ENCODE data around the gene TTC22.

TTC22 gene

GRCh38 chr1:54806931-54807611 lies 5.9 kb upstream of the TTC22 start:
- DNase-seq, result no peak

DNA sequence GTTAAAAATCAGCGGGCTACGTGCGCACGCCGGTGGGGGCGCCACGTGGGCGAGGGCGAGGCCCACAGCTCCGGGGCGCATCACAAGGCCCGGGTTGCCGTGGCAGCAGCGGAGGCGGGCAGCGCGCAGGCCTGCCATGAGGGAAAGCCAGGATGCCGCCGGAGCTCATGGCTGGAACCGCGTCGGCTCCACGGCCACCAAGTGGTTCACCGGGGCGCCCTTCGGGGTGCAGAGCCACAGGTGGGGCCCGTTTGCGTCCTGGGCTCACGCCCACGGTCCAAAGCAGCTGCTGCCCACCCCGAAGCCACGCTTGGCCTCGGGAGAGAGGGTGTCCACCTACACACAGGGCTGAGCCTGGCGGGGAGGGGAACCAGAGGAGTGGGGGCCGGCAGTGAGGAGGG lies 4.9 kb upstream of the TTC22 start:
- DNase-seq, result no peak

DNA sequence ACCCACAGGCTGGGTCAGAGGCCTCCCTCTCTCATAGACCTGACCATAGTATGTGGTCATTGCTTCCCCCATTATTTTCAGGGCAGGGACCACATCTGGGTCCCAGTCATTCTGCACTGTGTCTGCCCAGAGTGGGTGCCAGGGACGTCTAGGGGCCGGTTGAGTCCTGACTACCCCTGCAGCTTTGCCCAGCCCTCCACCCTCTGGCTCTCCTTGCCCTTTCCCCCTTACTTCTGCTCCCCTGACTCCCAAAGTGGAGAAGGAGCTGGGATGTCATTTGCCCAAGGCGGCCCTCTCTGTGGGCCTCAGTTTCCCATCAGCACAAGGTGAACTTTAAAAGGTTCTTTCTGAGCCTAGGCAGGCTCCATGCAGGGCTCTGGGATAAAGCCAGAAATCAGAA lies 4.3 kb upstream of the TTC22 start:
- no peak for DNase-seq

GRCh38 chr1:54804471-54805132 lies 3.5 kb upstream of the TTC22 start:
- no peak for DNase-seq

DNA sequence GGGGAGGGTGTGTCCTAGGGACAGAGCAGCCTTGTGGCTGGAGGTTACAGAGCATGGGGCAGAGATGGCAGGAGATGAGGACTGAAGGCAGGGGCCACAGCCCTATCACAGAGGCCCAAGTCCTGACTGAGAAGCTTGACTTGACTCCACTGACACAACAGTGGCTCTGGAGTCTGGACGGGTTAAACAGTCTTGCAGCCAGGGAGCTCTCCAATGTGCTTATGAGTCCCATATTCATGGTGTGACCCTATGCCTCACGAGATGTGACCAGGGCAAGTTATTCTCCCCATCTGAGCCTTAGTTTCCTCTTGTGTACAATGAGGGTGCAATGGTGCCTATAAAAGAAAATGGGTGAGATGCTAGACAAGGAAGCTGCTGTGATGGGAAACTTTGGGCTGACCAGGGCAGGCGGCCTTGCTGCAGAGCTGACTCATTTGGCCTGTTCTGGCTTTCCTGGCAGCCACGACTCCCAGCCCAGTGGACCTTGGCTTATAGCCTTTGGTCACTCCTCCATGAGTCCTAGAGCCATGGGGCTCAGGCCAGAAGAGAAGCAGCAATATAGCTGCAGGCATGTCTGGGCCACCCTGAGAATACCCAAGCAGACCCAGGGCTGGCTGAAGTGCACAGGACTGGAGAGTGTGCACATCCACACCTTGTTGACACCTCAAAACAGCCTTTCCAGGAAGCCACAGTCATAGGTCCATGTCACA lies 2.8 kb upstream of the TTC22 start:
- DNase-seq, result no peak

GRCh38 chr1:54800041-54800898 lies 853 bp downstream of the TTC22 start:
- DNase-seq, result no peak

- no peak for DNase-seq
Observed at GRCh38 chr1:54798769-54799641, 2.1 kb downstream of the TTC22 start.

- no peak for DNase-seq
Observed at GRCh38 chr1:54798206-54798605, 2.9 kb downstream of the TTC22 start.

DNA sequence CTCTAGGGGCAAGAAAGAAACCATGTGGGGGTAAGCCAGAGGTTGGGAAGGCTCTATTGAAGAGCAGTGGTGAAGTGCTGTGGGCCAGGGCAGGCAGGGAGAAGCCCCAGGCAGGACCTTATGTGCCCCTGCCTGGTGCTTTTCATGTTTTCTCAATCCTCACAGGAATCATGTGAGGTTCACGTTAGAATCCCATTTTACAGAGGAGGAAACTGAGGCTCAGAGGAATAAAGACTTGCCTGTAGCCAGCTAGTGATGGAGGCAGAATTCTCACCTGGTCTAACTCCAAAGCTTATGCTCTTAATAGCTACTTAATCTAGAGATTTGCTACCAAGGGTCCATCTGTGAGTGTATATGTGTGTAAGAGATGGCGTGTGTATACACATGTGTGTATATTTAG lies 4.2 kb downstream of the TTC22 start:
- no peak for DNase-seq

DNA sequence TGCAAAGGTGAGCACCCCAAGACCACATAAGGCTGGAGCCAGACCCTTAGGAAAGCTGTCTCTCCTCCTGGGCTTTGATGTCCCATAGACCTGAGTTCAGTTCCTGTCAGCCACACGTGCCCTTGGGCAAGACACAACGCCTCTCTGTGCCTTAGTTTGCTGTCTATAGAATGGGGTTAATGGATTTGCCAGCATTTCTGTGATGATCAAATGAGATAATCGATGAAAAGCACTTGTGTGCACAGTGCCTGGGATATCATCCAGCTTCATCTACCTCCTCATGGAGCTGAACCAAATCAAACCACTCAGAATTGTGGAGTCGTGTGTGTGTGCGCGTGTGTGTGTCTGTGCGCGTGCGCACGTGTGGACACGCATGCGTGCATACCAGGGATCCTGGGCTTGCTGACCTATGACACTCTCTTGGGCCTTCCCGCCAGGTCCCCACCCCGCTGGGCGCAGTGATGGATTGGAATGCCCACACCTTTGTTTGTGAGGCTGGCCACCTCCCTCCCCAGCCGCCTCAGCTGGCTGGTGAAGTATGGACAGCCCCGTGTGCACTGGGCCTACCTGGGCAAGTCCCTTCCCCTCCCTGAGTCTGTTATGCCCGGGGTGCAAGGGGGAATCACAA lies 5.2 kb downstream of the TTC22 start:
- DNase-seq, result no peak

DNA sequence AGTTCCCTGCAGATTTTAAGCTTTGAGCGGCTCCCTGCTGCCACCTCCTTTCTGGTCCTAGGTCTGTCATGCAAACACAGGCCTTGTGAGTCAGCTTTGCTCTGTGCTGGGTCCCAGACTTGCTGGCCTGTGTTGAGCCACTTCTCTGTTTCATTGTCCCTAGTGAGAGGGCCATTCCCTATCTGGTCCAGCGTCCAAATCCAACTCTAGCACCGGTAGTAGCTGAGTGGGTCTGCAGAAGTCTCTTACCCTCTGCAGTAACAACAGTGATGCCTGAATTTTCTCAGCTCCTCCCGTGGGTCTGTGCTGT lies 5.8 kb downstream of the TTC22 start:
- DNase-seq, result no peak

DNA sequence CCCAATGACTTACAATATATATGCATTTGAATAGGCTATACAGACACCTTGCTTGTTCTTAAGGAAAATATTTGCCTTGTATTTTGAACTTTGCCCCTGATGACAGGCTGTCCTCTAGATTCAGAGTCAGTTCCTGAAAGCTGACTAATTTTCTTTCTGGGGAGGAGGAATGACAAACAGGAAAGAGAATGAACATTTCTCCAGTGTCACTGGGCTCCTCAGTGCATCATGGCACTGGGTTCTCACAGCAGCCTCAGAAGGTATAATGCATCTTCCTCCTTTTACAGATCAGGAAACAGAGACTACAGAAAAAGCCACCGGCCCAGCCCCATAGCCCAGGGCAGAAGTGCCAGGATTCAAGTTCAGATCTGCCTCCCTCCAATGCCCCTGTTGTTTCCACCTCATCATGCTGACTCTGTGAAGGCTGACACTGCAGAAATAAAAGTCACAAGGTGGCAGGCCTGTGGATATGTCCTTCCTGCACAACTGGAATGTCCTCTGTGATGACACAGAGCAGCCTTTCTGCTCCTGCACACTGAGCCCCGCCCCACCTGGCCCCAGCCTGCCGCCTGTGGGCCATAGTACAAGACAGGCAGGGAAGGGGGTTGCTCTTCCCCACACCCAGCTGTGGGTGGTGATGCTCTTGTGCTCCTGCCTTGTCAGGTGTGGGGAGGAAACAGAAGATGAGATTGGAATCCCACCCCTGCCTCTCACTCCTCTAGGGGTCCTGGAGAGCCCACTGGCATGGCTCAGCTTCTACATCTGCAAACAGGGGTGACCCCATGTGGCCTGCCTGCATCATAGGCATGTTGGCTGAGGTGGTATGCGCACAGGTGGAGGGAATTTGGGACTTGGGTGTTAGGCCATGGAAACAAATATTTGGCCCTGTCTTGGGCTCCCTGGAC lies 6.4 kb downstream of the TTC22 start:
- no peak for DNase-seq

DNA sequence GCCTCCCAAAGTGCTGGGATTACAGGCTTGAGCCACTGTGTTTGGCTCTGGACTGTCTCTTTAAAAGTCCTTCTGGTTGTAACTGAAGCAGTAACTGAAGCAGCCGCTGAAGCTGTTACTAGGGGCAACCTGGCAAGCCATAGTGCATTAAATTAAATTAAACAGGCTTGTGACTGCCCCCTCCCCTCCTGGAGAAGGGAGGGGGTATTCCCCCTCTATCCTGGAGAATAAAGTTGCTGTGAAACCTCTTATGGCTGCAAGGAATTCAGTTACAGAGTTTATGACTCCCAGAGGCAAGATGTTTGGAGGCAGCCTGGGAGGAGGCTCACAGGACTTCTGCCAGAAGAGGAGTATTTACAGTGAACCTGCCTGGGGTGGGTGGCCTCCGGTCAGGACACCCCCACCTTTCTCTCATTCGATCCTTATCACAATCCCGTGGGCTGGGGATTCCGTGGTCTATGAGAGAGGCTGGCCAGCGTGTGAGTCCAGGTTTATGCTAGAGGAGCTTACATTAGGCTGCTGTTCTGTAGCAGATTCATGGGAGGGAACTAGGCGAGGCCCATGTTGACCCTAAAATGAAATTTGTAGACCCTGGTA lies 8.3 kb downstream of the TTC22 start:
- no peak for DNase-seq

GRCh38 chr1:54791880-54792522 lies 9.1 kb downstream of the TTC22 start:
- peak; percentile 43 for DNase-seq

DNA sequence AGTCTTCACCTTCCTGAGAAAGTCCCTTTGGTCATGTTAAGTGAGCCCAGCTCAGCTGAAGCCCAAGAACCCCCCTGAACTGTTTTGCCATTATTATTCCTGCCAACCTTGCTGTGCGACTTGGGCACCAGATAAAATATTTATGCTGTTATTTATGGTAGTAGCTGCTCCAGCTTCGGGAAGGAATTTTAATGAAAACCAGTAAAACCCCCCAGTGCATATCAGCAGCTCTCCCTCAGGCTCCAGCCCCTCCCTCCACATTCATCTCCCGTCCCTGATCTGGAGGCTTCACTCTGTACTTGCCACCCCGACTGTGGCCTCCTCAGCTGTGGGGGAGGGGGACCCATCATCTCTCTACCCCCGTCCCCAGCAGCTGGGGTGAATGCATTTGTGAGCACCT lies 12.7 kb downstream of the TTC22 start:
- DNase-seq, result no peak

- no peak for DNase-seq
Observed at GRCh38 chr1:54787604-54788003, 13.5 kb downstream of the TTC22 start.

DNA sequence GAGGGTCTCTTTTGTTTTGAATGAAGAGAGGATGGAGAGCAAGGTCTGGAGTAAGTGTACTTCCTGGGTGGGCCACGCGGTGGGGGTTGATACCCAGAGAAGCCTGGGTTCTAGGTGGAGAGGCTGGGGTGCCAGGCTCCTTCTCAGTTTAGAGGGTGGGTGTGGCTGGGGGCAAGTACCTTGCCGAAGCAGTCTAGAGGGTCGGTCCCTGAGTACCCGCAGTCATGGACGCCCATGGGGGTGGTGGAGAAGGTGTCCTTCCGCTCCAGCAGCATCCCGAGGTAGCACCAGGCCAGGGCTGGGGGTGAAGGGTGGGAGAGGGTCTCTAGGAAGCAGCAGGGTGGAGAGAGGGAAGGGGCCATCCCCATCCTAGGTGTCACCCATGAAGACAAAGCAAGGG lies 14.3 kb downstream of the TTC22 start:
- DNase-seq, result no peak

- no peak for DNase-seq
Observed at GRCh38 chr1:54784066-54784465, 17.1 kb downstream of the TTC22 start.

DNA sequence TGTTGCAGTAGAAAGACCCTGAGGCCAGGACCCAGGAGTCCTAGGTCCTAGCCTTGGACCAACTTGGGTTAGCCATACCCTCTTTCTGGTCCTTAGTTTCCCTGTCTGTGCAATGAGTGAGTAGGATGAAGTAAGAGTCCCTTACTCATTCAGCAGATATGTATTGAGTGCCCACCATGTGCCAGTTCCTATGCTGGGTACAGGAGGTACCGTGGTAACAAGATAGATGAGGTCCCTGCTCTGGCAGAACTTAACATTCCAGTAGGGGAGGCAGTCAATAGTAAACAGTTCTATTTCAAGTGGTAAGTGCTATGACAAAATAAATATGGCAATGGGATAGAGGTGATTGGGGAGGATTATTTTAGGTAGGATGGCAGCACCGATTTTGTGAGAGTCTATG lies 18.5 kb downstream of the TTC22 start:
- DNase-seq, result no peak

DNA sequence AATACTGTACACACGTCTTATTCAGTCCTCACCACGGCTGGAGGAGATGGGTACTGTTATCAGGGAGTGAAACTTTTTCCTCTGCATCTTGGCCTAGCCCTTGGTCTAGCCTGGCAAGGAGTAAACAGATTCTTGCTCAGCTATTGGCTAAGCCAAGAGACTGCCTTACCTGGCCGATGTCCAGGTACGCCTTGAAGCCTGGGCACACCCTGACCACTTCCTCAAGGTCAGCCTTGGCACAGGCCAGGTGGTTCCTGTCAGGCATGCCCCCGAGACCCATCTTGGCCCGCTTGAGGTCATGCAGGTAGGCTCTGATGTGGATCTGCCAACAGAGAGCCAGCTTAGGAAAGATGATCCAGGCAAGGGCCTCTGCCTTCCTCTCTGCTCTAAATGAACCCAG lies 19.0 kb downstream of the TTC22 start:
- no peak for DNase-seq

Measured in KG1 (cell line).